Liver (tissue), 9 donors: Measurements from ENCODE around the gene KCNK2. TPM values are rescaled to one million over a fixed set of nuclear protein-coding genes. Genes with fewer than 3 reads are reported as not detected.

Source experiments
- DNase-seq: peaks from one replicate; pipeline ENCODE4 v3.0.0-alpha.2; 2017; ENCODE audit warnings: low spot score
- H3K27ac ChIP-seq, 2 donors: one replicate each; pipeline ENCODE4 v1.7.0; 2013; ENCODE audit warnings: inconsistent platforms in 2 of 2, low read length in 2 of 2, control low read depth in 1 of 2, low read depth in 1 of 2, mild to moderate bottlenecking in 1 of 2
- H3K27me3 ChIP-seq, 4 donors: one replicate each; pipeline versions ENCODE4 v1.6.1 to v1.7.0; 2013; ENCODE audit warnings: low read length in 3 of 4, inconsistent platforms in 1 of 4, mild to moderate bottlenecking in 1 of 4, moderate library complexity in 1 of 4; ENCODE audit not compliant: control insufficient read depth in 4 of 4, insufficient read depth in 4 of 4
- H3K36me3 ChIP-seq, 4 donors: one replicate each; pipeline versions ENCODE4 v1.6.1 to v1.7.0; 2013; ENCODE audit warnings: low read length in 3 of 4, mild to moderate bottlenecking in 3 of 4, low read depth in 1 of 4, moderate library complexity in 1 of 4; ENCODE audit not compliant: control insufficient read depth in 4 of 4, insufficient read depth in 3 of 4
- H3K4me1 ChIP-seq, 4 donors: one replicate each; pipeline versions ENCODE4 v1.6.1 to v1.7.0; 2013; ENCODE audit warnings: low read length in 3 of 4, mild to moderate bottlenecking in 3 of 4, moderate library complexity in 1 of 4; ENCODE audit not compliant: control insufficient read depth in 4 of 4, insufficient read depth in 4 of 4
- H3K4me3 ChIP-seq, 3 donors: one replicate each; pipeline versions ENCODE4 v1.6.1 to v1.7.0; 2013; ENCODE audit warnings: low read length in 3 of 3, control low read depth in 1 of 3, low read depth in 1 of 3, mild to moderate bottlenecking in 1 of 3
- H3K9ac ChIP-seq, 2 donors: one replicate each; pipeline ENCODE4 v1.7.0; 2013; ENCODE audit warnings: low read length in 2 of 2, mild to moderate bottlenecking in 2 of 2, moderate library complexity in 2 of 2, control low read depth in 1 of 2, low read depth in 1 of 2
- H3K9me3 ChIP-seq, 4 donors: one replicate each; pipeline versions ENCODE4 v1.6.1 to v1.7.0; 2013; ENCODE audit warnings: low read length in 3 of 4; ENCODE audit not compliant: control insufficient read depth in 4 of 4
- EGR1 ChIP-seq, 2 donors: IDR thresholded peaks; 2 replicates each; pipeline ENCODE4 v1.6.1; 2016 to 2018; ENCODE audit warnings: antibody characterized with exemption in 2 of 2, low read depth in 2 of 2
- FOXA1 ChIP-seq: IDR thresholded peaks from 2 replicates; pipeline ENCODE4 v1.6.1; 2016; ENCODE audit warnings: antibody characterized with exemption
- FOXA2 ChIP-seq: IDR thresholded peaks from 2 replicates; pipeline ENCODE4 v1.6.1; 2016; ENCODE audit warnings: antibody characterized with exemption
- GABPA ChIP-seq, 2 donors: IDR thresholded peaks in 1 of 2; conservative IDR thresholded peaks in 1 of 2; 2 replicates each; pipeline ENCODE4 v1.6.1; 2016; ENCODE audit warnings: antibody characterized with exemption in 2 of 2, mild to moderate bottlenecking in 1 of 2, moderate library complexity in 1 of 2
- HNF4A ChIP-seq, 2 donors: conservative IDR thresholded peaks; 2 replicates each; pipeline ENCODE4 v1.6.1; 2016; ENCODE audit warnings: antibody characterized with exemption in 2 of 2, mild to moderate bottlenecking in 2 of 2
- HNF4G ChIP-seq: IDR thresholded peaks from 2 replicates; pipeline ENCODE4 v1.6.1; 2016; ENCODE audit warnings: antibody characterized with exemption
- JUND ChIP-seq, 2 donors: IDR thresholded peaks; 2 replicates each; pipeline ENCODE4 v1.6.1; 2016; ENCODE audit warnings: antibody characterized with exemption in 2 of 2
- NR2F2 ChIP-seq: IDR thresholded peaks from 2 replicates; pipeline ENCODE4 v1.6.1; 2016; ENCODE audit warnings: antibody characterized with exemption
- REST ChIP-seq: IDR thresholded peaks from 2 replicates; pipeline ENCODE4 v1.6.1; 2016; ENCODE audit warnings: antibody characterized with exemption, mild to moderate bottlenecking
- RXRA ChIP-seq, 2 donors: IDR thresholded peaks; 2 replicates each; pipeline ENCODE4 v1.6.1; 2017 to 2018; ENCODE audit warnings: antibody characterized with exemption in 2 of 2, mild to moderate bottlenecking in 1 of 2
- SP1 ChIP-seq: IDR thresholded peaks from 2 replicates; pipeline ENCODE4 v1.6.1; 2018; ENCODE audit warnings: antibody characterized with exemption, mild to moderate bottlenecking
- YY1 ChIP-seq: IDR thresholded peaks from 2 replicates; pipeline ENCODE4 v1.6.1; 2016; ENCODE audit warnings: antibody characterized with exemption, mild to moderate bottlenecking
- WGBS: extraction: QIAGEN DNeasy Blood & Tissue Kit; methylation state at CpG from one replicate; pipeline ENCODE4 v1.1.7; 2013; 5-methylcytosine and 5-hydroxymethylcytosine counted together
- polyA plus RNA-seq, 2 donors: library from polyadenylated mRNA; stranded (reverse) in 1 of 2; unstranded in 1 of 2; fragments of 200-250 nt in 1 of 2; fragments of >200 nt in 1 of 2; fragmentation: Nextera tagmentation in 1 of 2; extraction: Ambion mirVana in 1 of 2; gene quantifications; one replicate each; pipeline versions ENCODE4 v1.2.1 to v1.2.3, GENCODE V29; 2013 to 2015
- total RNA-seq, 2 donors: library from RNA; depleted of rRNA; stranded (reverse); fragments of >200 nt; gene quantifications; one replicate each; pipeline ENCODE4 v1.2.3, GENCODE V29; 2014
- TF ChIP-seq, protein P1 (sequence below): fragments of 150-350 bp; IDR thresholded peaks from 2 replicates; pipeline ENCODE4 v1.5.1; 2017; ENCODE audit warnings: improper control_type of control experiment, low read depth, low read length; ENCODE audit not compliant: missing input control
- TF ChIP-seq, protein P2 (sequence below): IDR thresholded peaks from 2 replicates; pipeline ENCODE4 v1.6.1; 2016; ENCODE audit warnings: antibody characterized with exemption
- TF ChIP-seq, protein P3 (sequence below): IDR thresholded peaks from 2 replicates; pipeline ENCODE4 v1.6.1; 2016; ENCODE audit warnings: antibody characterized with exemption
- donor health status: healthy.
- donor health status: healthy.
- donor health status: healthy.
- donor health status: healthy.
- donor health status: healthy.

The KCNK2 gene
- total and polyA plus RNA-seq, 4 donors, result 0.01 to 0.08 TPM; not detected in 2

DNA sequence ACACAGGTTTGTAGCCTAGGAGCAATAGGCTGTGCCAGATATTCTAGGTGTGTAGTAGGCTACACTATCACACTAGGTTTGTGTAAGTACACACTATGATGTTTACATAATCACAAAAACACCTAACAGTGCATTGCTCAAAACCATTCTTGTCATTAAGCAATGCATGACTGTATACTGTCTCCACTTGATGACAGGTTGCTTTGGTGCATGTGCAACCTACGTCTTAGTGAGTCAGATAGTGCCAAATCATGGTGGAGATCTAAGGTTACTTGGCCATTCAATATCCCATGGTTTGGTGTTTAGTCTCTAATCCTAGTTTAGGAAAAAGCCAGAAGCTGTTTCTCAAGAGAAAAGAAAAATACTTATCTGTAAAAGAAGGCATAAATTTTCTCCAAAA is 181.1 kb downstream of the KCNK2 start (continued):
- TF ChIP-seq REST (no peak), RXRA (IDR thresholded peaks at IDR 0.05) (no peak), HNF4A (conservative IDR thresholded peaks at IDR 0.05) (no peak), NR2F2 (no peak), FOXA2 (no peak)
- TF ChIP-seq, protein P1, sequence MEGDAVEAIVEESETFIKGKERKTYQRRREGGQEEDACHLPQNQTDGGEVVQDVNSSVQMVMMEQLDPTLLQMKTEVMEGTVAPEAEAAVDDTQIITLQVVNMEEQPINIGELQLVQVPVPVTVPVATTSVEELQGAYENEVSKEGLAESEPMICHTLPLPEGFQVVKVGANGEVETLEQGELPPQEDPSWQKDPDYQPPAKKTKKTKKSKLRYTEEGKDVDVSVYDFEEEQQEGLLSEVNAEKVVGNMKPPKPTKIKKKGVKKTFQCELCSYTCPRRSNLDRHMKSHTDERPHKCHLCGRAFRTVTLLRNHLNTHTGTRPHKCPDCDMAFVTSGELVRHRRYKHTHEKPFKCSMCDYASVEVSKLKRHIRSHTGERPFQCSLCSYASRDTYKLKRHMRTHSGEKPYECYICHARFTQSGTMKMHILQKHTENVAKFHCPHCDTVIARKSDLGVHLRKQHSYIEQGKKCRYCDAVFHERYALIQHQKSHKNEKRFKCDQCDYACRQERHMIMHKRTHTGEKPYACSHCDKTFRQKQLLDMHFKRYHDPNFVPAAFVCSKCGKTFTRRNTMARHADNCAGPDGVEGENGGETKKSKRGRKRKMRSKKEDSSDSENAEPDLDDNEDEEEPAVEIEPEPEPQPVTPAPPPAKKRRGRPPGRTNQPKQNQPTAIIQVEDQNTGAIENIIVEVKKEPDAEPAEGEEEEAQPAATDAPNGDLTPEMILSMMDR, result no peak

GRCh38 chr1:215264649-215265048 is 182.1 kb downstream of the KCNK2 start:
- H3K9me3 ChIP-seq, result no peaks in the 10 kb centered on the region
- DNase-seq, result no peak
- no peaks in the 10 kb centered on the region for H3K36me3 ChIP-seq
- H3K4me1 ChIP-seq, result no peaks in the 10 kb centered on the region
- 87% methylated on average over 3 of the region's 3 CpGs for whole genome bisulfite sequencing
- H3K9ac ChIP-seq, result no peak overlapping the region
- H3K27ac ChIP-seq, result no peak overlapping the region
- H3K27me3 ChIP-seq, result no peaks in the 10 kb centered on the region
- TF ChIP-seq HNF4G, result no peak
- TF ChIP-seq YY1, result no peak
- no peak for TF ChIP-seq EGR1 (IDR thresholded peaks at IDR 0.05; ENCODE audit: low read depth in 2 of 2)
- TF ChIP-seq, protein P2, sequence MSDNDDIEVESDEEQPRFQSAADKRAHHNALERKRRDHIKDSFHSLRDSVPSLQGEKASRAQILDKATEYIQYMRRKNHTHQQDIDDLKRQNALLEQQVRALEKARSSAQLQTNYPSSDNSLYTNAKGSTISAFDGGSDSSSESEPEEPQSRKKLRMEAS, result no peak
- no peak for TF ChIP-seq HNF4A (conservative IDR thresholded peaks at IDR 0.05)
- no peak for TF ChIP-seq FOXA1
- no peak for TF ChIP-seq FOXA2
- TF ChIP-seq, protein P1, result no peak
- no peak for TF ChIP-seq SP1
- no peak for TF ChIP-seq REST
- no peak for TF ChIP-seq RXRA (IDR thresholded peaks at IDR 0.05)
- TF ChIP-seq, protein P3, sequence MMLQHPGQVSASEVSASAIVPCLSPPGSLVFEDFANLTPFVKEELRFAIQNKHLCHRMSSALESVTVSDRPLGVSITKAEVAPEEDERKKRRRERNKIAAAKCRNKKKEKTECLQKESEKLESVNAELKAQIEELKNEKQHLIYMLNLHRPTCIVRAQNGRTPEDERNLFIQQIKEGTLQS, result no peak
- TF ChIP-seq JUND (IDR thresholded peaks at IDR 0.05), result no peak
- TF ChIP-seq GABPA (IDR thresholded peaks at IDR 0.05 in 1 of 2, conservative IDR thresholded peaks at IDR 0.05 in 1 of 2), result no peak
- no peak overlapping the region for H3K4me3 ChIP-seq
